NCI-H510A treated with DMSO at 0.1 percent for 48 hours (cell line): ENCODE data around the gene CYP4F12.
"Not testable (repeated sequence)": the region's sequence is repeated elsewhere in the genome, so short reads cannot be mapped to it uniquely, and the experiment has no call there.

Experiments used
- DNase-seq: peaks from one replicate; lab custom pipeline; 2025; lab: John Stamatoyannopoulos, UW

The CYP4F12 gene

GRCh38 chr19:15650123-15650522 is 22.8 kb upstream of the CYP4F12 start:
- DNase-seq: not testable (repeated sequence)

- no peak for DNase-seq
Measured at GRCh38 chr19:15651791-15652190, 21.1 kb upstream of the CYP4F12 start.

- DNase-seq: no peak
Measured at GRCh38 chr19:15652559-15653278, 20.2 kb upstream of the CYP4F12 start.

GRCh38 chr19:15656467-15656866 is 16.4 kb upstream of the CYP4F12 start:
- no peak for DNase-seq

- DNase-seq: no peak
Measured at GRCh38 chr19:15663247-15663646, 9.6 kb upstream of the CYP4F12 start.

- no peak for DNase-seq
Measured at GRCh38 chr19:15666186-15666585, 6.7 kb upstream of the CYP4F12 start.

GRCh38 chr19:15666883-15667282 is 6.0 kb upstream of the CYP4F12 start:
- DNase-seq: no peak

GRCh38 chr19:15669440-15669839 is 3.4 kb upstream of the CYP4F12 start:
- DNase-seq: no peak

- DNase-seq: no peak
Measured at GRCh38 chr19:15669891-15670290, 3.0 kb upstream of the CYP4F12 start.

GRCh38 chr19:15671237-15671821 is 1.6 kb upstream of the CYP4F12 start:
- no peak for DNase-seq

- DNase-seq: no peak
Measured at GRCh38 chr19:15671891-15672579, 852 bp upstream of the CYP4F12 start.

- DNase-seq: no peak
Measured at GRCh38 chr19:15673176-15673654, 328 bp downstream of the CYP4F12 start.

GRCh38 chr19:15675560-15675959 is 2.7 kb downstream of the CYP4F12 start:
- DNase-seq: no peak

GRCh38 chr19:15679089-15679488 is 6.2 kb downstream of the CYP4F12 start:
- DNase-seq: no peak

GRCh38 chr19:15679865-15680264 is 7.0 kb downstream of the CYP4F12 start:
- not testable (repeated sequence) for DNase-seq

GRCh38 chr19:15680478-15681322 is 7.8 kb downstream of the CYP4F12 start:
- no peak for DNase-seq

- DNase-seq: no peak
Measured at GRCh38 chr19:15683411-15683810, 10.5 kb downstream of the CYP4F12 start.

- DNase-seq: no peak
Measured at GRCh38 chr19:15684828-15685227, 11.9 kb downstream of the CYP4F12 start.

GRCh38 chr19:15696654-15697194 is 23.8 kb downstream of the CYP4F12 start:
- DNase-seq: no peak

- no peak for DNase-seq
Measured at GRCh38 chr19:15701757-15702533, 29.1 kb downstream of the CYP4F12 start.

GRCh38 chr19:15702534-15702930 is 29.6 kb downstream of the CYP4F12 start:
- DNase-seq: no peak
